ENCODE results near the gene SLC37A4.
"Not testable (repeated sequence)": the region's sequence is repeated elsewhere in the genome, so short reads cannot be mapped to it uniquely, and the experiment has no call there.

DNA sequence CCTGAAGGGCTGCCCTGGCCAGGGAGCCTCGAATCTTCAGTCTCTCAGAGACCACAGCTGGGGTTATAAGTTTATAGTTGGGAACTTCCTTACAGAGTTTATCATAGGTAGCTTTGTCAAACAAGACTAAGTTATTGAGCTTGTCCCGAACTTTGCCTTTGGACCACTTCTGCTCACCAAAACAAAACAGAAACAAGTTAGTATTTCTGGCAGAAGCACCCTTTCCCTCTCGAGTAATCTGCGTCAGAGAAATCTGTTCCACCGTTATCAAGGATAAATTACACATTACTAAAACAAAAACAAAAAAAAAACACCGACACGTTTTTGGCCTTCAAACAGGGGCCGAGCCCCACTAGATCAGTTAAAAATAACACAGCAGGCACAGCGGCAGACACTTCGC, 13.3 kb downstream of the SLC37A4 start:
- TF ChIP-seq POLR2A (IDR thresholded peaks at IDR 0.05; ENCODE audit: low read depth, low read length); POLR2AphosphoS5 (IDR thresholded peaks at IDR 0.05; ENCODE audit: low read depth, low read length); TAF1 (IDR thresholded peaks at IDR 0.05; ENCODE audit: low read depth, low read length); SPI1 (IDR thresholded peaks at IDR 0.05; ENCODE audit: low read depth, low read length); POU2F2 (IDR thresholded peaks at IDR 0.05; ENCODE audit: low read depth, low read length); PAX5 (IDR thresholded peaks at IDR 0.05; ENCODE audit: insufficient read depth, low read length, severe bottlenecking): not testable (repeated sequence)
